Adipocyte (in vitro differentiated cells): ENCODE data around the gene PATJ.
"Not testable (repeated sequence)": the region's sequence is repeated elsewhere in the genome, so short reads cannot be mapped to it uniquely, and the experiment has no call there.

Source experiments
- DNase-seq: peaks from one replicate; pipeline ENCODE4 v3.0.0-alpha.2; 2015; ENCODE audit warnings: low read depth
- H3K27me3 ChIP-seq: replicated peaks from 2 replicates; pipeline ENCODE4 v1.7.0; 2013; ENCODE audit warnings: mild to moderate bottlenecking, low read length, moderate library complexity; ENCODE audit not compliant: control insufficient read depth, insufficient read depth
- H3K36me3 ChIP-seq: 2 replicates; pipeline ENCODE4 v1.7.0; 2013; ENCODE audit warnings: low read length, mild to moderate bottlenecking, moderate library complexity; ENCODE audit not compliant: control insufficient read depth, insufficient read depth, severe bottlenecking
- H3K4me1 ChIP-seq: 2 replicates; pipeline ENCODE4 v1.7.0; 2013; ENCODE audit warnings: mild to moderate bottlenecking, low read length, moderate library complexity; ENCODE audit not compliant: control insufficient read depth, insufficient read depth
- H3K4me3 ChIP-seq: 2 replicates; pipeline ENCODE4 v1.7.0; 2013; ENCODE audit warnings: mild to moderate bottlenecking, low read length, moderate library complexity
- H3K9ac ChIP-seq: 2 replicates; pipeline ENCODE4 v1.7.0; 2013; ENCODE audit warnings: mild to moderate bottlenecking, low read length, moderate library complexity
- H3K9me3 ChIP-seq: 2 replicates; pipeline ENCODE4 v1.7.0; 2013; ENCODE audit warnings: mild to moderate bottlenecking, low read length, moderate library complexity; ENCODE audit not compliant: control insufficient read depth

PATJ gene

DNA sequence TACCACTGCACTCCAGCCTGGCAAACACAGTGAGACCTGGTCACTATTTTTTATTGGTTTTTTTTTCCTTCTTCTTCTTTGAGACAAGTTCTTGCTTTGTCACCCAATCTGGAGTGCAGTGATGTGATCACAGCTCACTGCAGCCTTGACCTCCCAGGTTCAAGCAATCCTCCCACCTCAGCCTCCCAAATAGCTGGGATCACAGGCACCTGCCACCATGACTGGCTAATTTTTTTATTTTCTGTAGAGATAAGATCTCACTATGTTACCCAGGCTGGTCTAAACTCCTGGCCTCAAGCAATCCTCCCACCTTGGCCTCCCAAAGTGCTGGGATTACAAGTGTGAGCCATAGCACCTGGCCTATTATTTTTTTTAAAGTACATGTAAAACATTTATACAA is 148.2 kb downstream of the PATJ start:
- H3K9me3 ChIP-seq, H3K9ac ChIP-seq, DNase-seq, H3K36me3 ChIP-seq, H3K27me3 ChIP-seq, H3K4me3 ChIP-seq: not testable (repeated sequence)
- H3K4me1 ChIP-seq = peaks cover 14% of the 10 kb centered on the region

DNA sequence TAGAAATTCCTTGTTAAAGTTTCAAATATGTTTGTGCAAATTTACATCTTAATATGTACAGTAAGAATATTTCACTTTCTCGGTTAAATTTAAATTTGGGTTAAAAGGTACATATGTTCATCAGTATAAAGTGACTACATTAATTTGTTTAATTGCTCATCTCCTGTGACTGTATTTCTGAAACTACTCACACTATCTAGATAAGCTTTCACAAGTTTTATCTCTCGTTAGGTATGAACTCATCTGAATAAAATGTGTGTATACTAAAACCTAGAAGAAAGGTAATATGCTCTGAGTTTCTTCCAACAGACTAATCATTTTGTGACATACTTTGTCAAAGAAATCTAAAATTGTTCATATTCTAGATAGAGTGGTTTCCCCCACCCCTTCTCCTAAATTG is 150.7 kb downstream of the PATJ start:
- H3K36me3 ChIP-seq = no peaks in the 10 kb centered on the region
- no peaks in the 10 kb centered on the region for H3K9me3 ChIP-seq
- H3K4me3 ChIP-seq = no peak overlapping the region
- no peaks in the 10 kb centered on the region for H3K27me3 ChIP-seq
- H3K4me1 ChIP-seq = peaks cover 8% of the 10 kb centered on the region
- DNase-seq = no peak
- no peak overlapping the region for H3K9ac ChIP-seq

- not testable (repeated sequence) for H3K36me3 ChIP-seq, DNase-seq, H3K9ac ChIP-seq, H3K27me3 ChIP-seq, H3K4me1 ChIP-seq, H3K4me3 ChIP-seq, H3K9me3 ChIP-seq
Observed at GRCh38 chr1:61894296-61894695, 152.0 kb downstream of the PATJ start.

- Histone ChIP-seq H3K9me3 (no peaks in the 10 kb centered on the region), H3K9ac (no peak overlapping the region), H3K27me3 (no peaks in the 10 kb centered on the region), H3K4me1 (no peaks in the 10 kb centered on the region), H3K36me3 (no peaks in the 10 kb centered on the region), H3K4me3 (no peak overlapping the region)
- DNase-seq = no peak
Observed at GRCh38 chr1:61895175-61895574, 152.9 kb downstream of the PATJ start.

DNA sequence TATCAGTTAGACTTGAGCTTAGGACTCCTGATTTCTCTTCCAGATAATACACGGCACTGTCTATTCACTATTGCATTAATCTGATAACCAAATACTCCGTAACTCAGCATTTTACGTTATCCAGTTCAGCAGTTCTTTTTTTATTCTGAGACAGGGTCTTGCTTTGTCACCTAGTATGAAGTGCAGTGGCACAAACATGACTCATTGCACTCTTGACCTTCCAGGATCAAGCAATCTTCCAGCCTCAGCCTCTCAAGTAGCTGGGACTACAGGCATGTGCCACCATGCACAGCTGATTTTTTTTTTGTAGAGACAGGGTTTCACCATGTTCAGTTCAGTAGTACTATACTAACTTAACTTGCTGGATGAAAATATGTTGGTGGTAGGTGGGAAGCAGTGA is 156.4 kb downstream of the PATJ start:
- Histone ChIP-seq H3K27me3 (no peaks in the 10 kb centered on the region), H3K9ac (no peak overlapping the region), H3K9me3 (no peaks in the 10 kb centered on the region), H3K4me3 (no peak overlapping the region), H3K4me1 (no peaks in the 10 kb centered on the region), H3K36me3 (no peaks in the 10 kb centered on the region)
- DNase-seq = no peak

- H3K36me3 ChIP-seq = no peaks in the 10 kb centered on the region
- H3K27me3 ChIP-seq = no peaks in the 10 kb centered on the region
- no peak overlapping the region for H3K9ac ChIP-seq
- H3K9me3 ChIP-seq = no peaks in the 10 kb centered on the region
- H3K4me1 ChIP-seq = peaks cover 3% of the 10 kb centered on the region
- H3K4me3 ChIP-seq = no peak overlapping the region
- no peak for DNase-seq
Observed at GRCh38 chr1:61904354-61904753, 162.1 kb downstream of the PATJ start.

GRCh38 chr1:61907102-61907501 is 164.8 kb downstream of the PATJ start:
- H3K9me3 ChIP-seq = no peaks in the 10 kb centered on the region
- H3K9ac ChIP-seq = no peak overlapping the region
- no peak overlapping the region for H3K4me3 ChIP-seq
- no peaks in the 10 kb centered on the region for H3K36me3 ChIP-seq
- H3K27me3 ChIP-seq = no peaks in the 10 kb centered on the region
- DNase-seq = no peak
- H3K4me1 ChIP-seq = peaks cover 3% of the 10 kb centered on the region

- no peaks in the 10 kb centered on the region for H3K4me1 ChIP-seq
- H3K9me3 ChIP-seq = no peaks in the 10 kb centered on the region
- no peaks in the 10 kb centered on the region for H3K36me3 ChIP-seq
- H3K4me3 ChIP-seq = no peak overlapping the region
- no peak for DNase-seq
- H3K27me3 ChIP-seq = no peaks in the 10 kb centered on the region
- H3K9ac ChIP-seq = no peak overlapping the region
Observed at GRCh38 chr1:61910035-61910434, 167.8 kb downstream of the PATJ start.

GRCh38 chr1:61914823-61915482 is 172.7 kb downstream of the PATJ start:
- Histone ChIP-seq H3K9me3 (no peaks in the 10 kb centered on the region), H3K9ac (no peak overlapping the region), H3K36me3 (no peaks in the 10 kb centered on the region), H3K4me3 (no peak overlapping the region), H3K4me1 (no peaks in the 10 kb centered on the region), H3K27me3 (no peaks in the 10 kb centered on the region)
- no peak for DNase-seq

- no peaks in the 10 kb centered on the region for H3K9me3 ChIP-seq
- H3K9ac ChIP-seq = no peak overlapping the region
- no peaks in the 10 kb centered on the region for H3K4me1 ChIP-seq
- H3K36me3 ChIP-seq = no peaks in the 10 kb centered on the region
- peak; percentile 48 for DNase-seq
- H3K4me3 ChIP-seq = no peak overlapping the region
- no peaks in the 10 kb centered on the region for H3K27me3 ChIP-seq
Observed at GRCh38 chr1:61921435-61921834, 179.2 kb downstream of the PATJ start.

DNA sequence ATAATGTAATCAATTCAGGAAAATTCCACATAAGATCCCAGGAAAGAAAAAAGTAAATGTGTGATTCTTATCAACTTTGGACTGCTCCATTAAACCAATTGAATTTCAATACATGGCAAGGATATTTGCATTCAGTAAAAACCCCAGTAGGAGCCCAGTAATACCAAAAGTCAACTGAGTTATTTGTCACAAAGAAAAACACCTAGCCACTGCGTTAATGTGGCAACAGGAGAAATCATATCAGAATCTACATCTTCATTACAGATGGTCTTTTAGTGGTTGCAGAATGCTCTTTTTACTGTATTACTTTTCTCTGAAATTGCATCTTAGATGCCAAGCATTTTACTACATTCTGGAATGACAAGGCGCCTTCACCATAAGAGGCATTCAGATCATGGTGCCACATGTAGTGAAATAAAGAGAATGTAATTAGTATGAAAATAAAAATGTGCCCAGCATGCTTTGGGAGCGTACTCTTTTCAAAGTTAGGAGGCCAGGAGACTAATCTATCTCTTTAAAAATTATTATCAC is 180.7 kb downstream of the PATJ start:
- Histone ChIP-seq H3K36me3 (no peaks in the 10 kb centered on the region), H3K9me3 (no peaks in the 10 kb centered on the region), H3K27me3 (no peaks in the 10 kb centered on the region), H3K4me1 (no peaks in the 10 kb centered on the region), H3K4me3 (no peak overlapping the region), H3K9ac (no peak overlapping the region)
- no peak for DNase-seq
